Measurements from ENCODE around the gene ARHGAP8.

- no peak for TF ChIP-seq POLR2AphosphoS5 (IDR thresholded peaks at IDR 0.05; ENCODE audit: low read length)
- no peak for TF ChIP-seq CBX5 (IDR thresholded peaks at IDR 0.05; ENCODE audit: low read depth)
- no peak for TF ChIP-seq HDAC2 (IDR thresholded peaks at IDR 0.05)
- no peak for TF ChIP-seq MXI1 (IDR thresholded peaks at IDR 0.05; ENCODE audit: low read depth, low read length)
- TF ChIP-seq CEBPZ (IDR thresholded peaks at IDR 0.05; ENCODE audit: low read depth, low read length) = no peak
- TF ChIP-seq CEBPB (IDR thresholded peaks at IDR 0.05; ENCODE audit: borderline replicate concordance in 1 of 2, low read depth in 2 of 2, low read length in 2 of 2) = no peak
- TF ChIP-seq SIN3A (IDR thresholded peaks at IDR 0.05; ENCODE audit: low read depth, low read length) = no peak
- no peak for TF ChIP-seq REST (IDR thresholded peaks at IDR 0.05; ENCODE audit: low read depth, low read length)
Observed at GRCh38 chr22:44764974-44765373, 12.6 kb downstream of the ARHGAP8 start.

Data from GM12878 (cell line).